Smooth muscle cell (in vitro differentiated cells): ENCODE data around the gene DNAH14. TPM values are rescaled to one million over a fixed set of nuclear protein-coding genes. Genes with fewer than 3 reads are reported as not detected.

Source experiments
- DNase-seq: peaks from one replicate; lab custom pipeline; 2025; ENCODE audit not compliant: unreplicated experiment; lab: John Stamatoyannopoulos, UW
- H2AFZ ChIP-seq: fragments of 200-600 bp; sonication (generic); 2 replicates; pipeline ENCODE4 v1.6.0; 2016; ENCODE audit warnings: antibody characterized with exemption, low read depth, mild to moderate bottlenecking
- H3F3A ChIP-seq: fragments of 200-600 bp; sonication (generic); 2 replicates; pipeline ENCODE4 v1.6.0; 2017; ENCODE audit warnings: antibody characterized with exemption, low read depth
- H3K27ac ChIP-seq: fragments of 200-600 bp; sonication (generic); 2 replicates; pipeline ENCODE4 v1.5.1; 2016; ENCODE audit warnings: low read depth, mild to moderate bottlenecking
- H3K27me3 ChIP-seq: fragments of 200-600 bp; sonication (generic); 2 replicates; pipeline ENCODE4 v1.6.1; 2016; ENCODE audit warnings: low read depth, mild to moderate bottlenecking
- H3K36me3 ChIP-seq: fragments of 200-600 bp; sonication (generic); 2 replicates; pipeline ENCODE4 v1.5.1; 2016; ENCODE audit warnings: low read depth
- H3K4me1 ChIP-seq: fragments of 200-600 bp; sonication (generic); 2 replicates; pipeline ENCODE4 v1.5.1; 2016; ENCODE audit warnings: low read depth
- H3K4me2 ChIP-seq: fragments of 200-600 bp; sonication (generic); 2 replicates; pipeline ENCODE4 v1.6.0; 2016; ENCODE audit warnings: mild to moderate bottlenecking
- H3K4me3 ChIP-seq: fragments of 200-600 bp; sonication (generic); 2 replicates; pipeline ENCODE4 v1.5.1; 2016; ENCODE audit warnings: mild to moderate bottlenecking
- H3K79me2 ChIP-seq: fragments of 200-600 bp; sonication (generic); 2 replicates; pipeline ENCODE4 v1.6.0; 2016; ENCODE audit warnings: low read depth, mild to moderate bottlenecking
- H3K9ac ChIP-seq: fragments of 200-600 bp; sonication (generic); 2 replicates; pipeline ENCODE4 v1.6.0; 2016; ENCODE audit warnings: low read depth
- H3K9me3 ChIP-seq: fragments of 200-600 bp; sonication (generic); replicated peaks from 2 replicates; pipeline ENCODE4 v1.5.1; 2016; ENCODE audit warnings: low read depth
- H4K20me1 ChIP-seq: fragments of 200-600 bp; sonication (generic); 2 replicates; pipeline ENCODE4 v1.6.0; 2016; ENCODE audit warnings: low read depth
- WGBS: methylation state at CpG from one replicate; pipeline ENCODE4 v1.1.7; 2016; ENCODE audit warnings: low lambda C conversion rate; 5-methylcytosine and 5-hydroxymethylcytosine counted together
- polyA plus RNA-seq: library from polyadenylated mRNA; unstranded; fragments of >200 nt; fragmentation: Nextera tagmentation; extraction: Ambion mirVana; gene quantifications from 2 replicates; pipeline ENCODE4 v1.2.1, GENCODE V29; 2016
- total RNA-seq: library from RNA; depleted of rRNA; stranded (reverse); fragments of >200 nt; gene quantifications from 2 replicates; pipeline ENCODE4 v1.2.3, GENCODE V29; 2014
- TF ChIP-seq, protein P1 (sequence below): fragments of 200-600 bp; sonication (generic); IDR thresholded peaks from 2 replicates; pipeline ENCODE4 v1.5.1; 2017; ENCODE audit warnings: borderline replicate concordance, mild to moderate bottlenecking, antibody characterized with exemption; ENCODE audit not compliant: insufficient read depth, poor library complexity, severe bottlenecking

DNAH14 gene
- total and polyA plus RNA-seq, 2 experiments from 2014 or later = 9.4 to 44.0 TPM

DNA sequence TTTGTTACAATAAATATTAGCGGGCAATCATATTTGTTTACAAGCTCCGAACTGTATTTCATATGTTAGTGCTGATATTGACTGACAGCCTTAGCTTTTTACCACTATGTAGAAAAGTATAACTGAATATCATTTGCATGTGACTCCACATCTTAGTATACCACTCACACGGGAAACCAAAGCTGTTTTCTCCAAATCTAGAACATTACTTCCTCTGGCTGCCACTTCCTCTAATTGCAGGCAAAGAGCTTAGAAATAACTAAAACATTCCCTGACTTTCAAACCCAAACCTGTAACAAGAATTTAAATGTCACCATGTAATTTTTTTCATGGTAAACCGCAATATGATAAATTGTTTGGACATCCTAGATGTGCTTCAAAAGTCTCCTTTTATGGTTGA is 323.7 kb downstream of the DNAH14 start:
- H3K9me3 ChIP-seq = no peaks in the 10 kb centered on the region
- no peak overlapping the region for H3K4me3 ChIP-seq
- H3F3A ChIP-seq = no peaks in the 10 kb centered on the region
- H3K4me2 ChIP-seq = no peak overlapping the region
- H2AFZ ChIP-seq = no peak overlapping the region
- H3K36me3 ChIP-seq = no peaks in the 10 kb centered on the region
- DNase-seq = no peak
- TF ChIP-seq, protein P1, sequence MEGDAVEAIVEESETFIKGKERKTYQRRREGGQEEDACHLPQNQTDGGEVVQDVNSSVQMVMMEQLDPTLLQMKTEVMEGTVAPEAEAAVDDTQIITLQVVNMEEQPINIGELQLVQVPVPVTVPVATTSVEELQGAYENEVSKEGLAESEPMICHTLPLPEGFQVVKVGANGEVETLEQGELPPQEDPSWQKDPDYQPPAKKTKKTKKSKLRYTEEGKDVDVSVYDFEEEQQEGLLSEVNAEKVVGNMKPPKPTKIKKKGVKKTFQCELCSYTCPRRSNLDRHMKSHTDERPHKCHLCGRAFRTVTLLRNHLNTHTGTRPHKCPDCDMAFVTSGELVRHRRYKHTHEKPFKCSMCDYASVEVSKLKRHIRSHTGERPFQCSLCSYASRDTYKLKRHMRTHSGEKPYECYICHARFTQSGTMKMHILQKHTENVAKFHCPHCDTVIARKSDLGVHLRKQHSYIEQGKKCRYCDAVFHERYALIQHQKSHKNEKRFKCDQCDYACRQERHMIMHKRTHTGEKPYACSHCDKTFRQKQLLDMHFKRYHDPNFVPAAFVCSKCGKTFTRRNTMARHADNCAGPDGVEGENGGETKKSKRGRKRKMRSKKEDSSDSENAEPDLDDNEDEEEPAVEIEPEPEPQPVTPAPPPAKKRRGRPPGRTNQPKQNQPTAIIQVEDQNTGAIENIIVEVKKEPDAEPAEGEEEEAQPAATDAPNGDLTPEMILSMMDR = no peak
- no peaks in the 10 kb centered on the region for H3K27me3 ChIP-seq
- 83% methylated on average over 4 of the region's 4 CpGs for WGBS
- H3K27ac ChIP-seq = no peak overlapping the region
- no peaks in the 10 kb centered on the region for H4K20me1 ChIP-seq
- H3K4me1 ChIP-seq = no peaks in the 10 kb centered on the region
- no peak overlapping the region for H3K9ac ChIP-seq
- H3K79me2 ChIP-seq = no peaks in the 10 kb centered on the region

DNA sequence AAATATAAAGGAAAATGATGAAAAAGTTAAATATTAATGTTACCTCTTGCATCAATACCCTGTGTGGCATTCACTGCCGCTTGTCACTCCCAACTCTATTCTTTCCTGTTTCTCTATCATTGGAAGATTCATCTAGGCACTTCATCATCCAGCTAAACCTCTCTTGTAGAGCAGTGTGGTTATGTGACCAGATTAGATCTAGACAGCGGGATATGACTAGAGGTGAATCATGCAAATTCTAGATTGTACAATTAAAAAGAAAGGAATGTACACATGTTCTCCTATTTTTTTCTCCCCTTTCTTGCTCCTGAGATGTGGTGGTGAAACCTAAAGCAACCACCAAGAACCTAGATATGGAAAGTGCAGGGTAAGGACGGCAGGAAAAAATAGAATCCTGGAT is 324.3 kb downstream of the DNAH14 start:
- Histone ChIP-seq H3K27me3 (no peaks in the 10 kb centered on the region), H4K20me1 (no peaks in the 10 kb centered on the region), H3K79me2 (no peaks in the 10 kb centered on the region), H3K9me3 (no peaks in the 10 kb centered on the region), H3K4me1 (no peaks in the 10 kb centered on the region), H3K36me3 (no peaks in the 10 kb centered on the region), H3K4me2 (no peak overlapping the region), H2AFZ (no peak overlapping the region), H3K4me3 (no peak overlapping the region), H3K27ac (no peak overlapping the region), H3F3A (no peaks in the 10 kb centered on the region), H3K9ac (no peak overlapping the region)
- no peak for DNase-seq
- TF ChIP-seq, protein P1 = no peak
- 89% methylated on average over 3 of the region's 3 CpGs for WGBS

DNA sequence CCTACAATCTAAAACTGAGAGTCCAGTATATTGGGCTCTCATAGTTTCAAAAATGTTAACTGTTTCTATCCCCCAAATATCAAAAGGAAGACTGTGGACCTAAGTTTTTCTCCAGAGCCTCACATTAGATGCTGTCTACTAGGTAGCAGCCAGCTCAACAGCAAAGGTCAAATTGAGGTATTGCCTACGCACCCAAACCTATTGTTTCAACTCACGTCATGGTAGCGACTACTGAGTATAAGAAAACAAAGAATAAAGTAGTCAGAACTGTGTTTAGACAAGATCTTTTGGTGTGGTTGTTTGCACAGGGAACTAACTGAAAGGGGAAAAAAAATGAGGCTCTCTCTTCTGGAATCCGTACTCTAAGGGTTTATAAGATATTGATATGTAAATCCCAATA is 325.2 kb downstream of the DNAH14 start:
- TF ChIP-seq, protein P1 = no peak
- Histone ChIP-seq H3K4me1 (no peaks in the 10 kb centered on the region), H3K36me3 (no peaks in the 10 kb centered on the region), H3K9ac (no peak overlapping the region), H3K79me2 (no peaks in the 10 kb centered on the region), H2AFZ (no peak overlapping the region), H3K4me2 (no peak overlapping the region), H3K27me3 (no peaks in the 10 kb centered on the region), H3K27ac (no peak overlapping the region), H3K4me3 (no peak overlapping the region), H3F3A (no peaks in the 10 kb centered on the region), H4K20me1 (no peaks in the 10 kb centered on the region), H3K9me3 (no peaks in the 10 kb centered on the region)
- WGBS = 93% methylated on average over 4 of the region's 4 CpGs
- no peak for DNase-seq

DNA sequence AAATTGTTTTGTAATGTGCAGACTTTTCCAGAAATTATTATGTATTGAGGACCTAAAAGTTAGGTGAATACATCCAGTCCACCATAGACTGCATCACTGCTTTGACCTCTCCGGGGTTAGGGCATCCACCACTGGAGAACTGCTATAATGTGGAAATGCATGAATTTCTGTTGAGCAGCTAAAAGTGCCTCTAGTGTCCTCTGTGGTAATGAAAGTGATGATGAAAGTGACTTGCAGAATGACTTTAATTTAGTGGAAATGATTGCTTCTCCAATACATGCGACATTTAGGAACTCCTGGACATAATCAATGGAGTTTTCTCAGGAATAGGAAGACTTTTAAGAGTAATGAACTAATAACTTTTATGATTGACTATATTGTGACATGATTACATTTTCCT is 327.6 kb downstream of the DNAH14 start:
- TF ChIP-seq, protein P1 = no peak
- WGBS = 91% methylated on average over 2 of the region's 2 CpGs

More for the DNA sequence above, 327.6 kb downstream of the DNAH14 start:
- H3K27me3 ChIP-seq = no peaks in the 10 kb centered on the region
- no peak overlapping the region for H3K4me3 ChIP-seq
- H3F3A ChIP-seq = no peaks in the 10 kb centered on the region
- H3K9me3 ChIP-seq = no peaks in the 10 kb centered on the region
- H3K36me3 ChIP-seq = no peaks in the 10 kb centered on the region
- no peak overlapping the region for H3K9ac ChIP-seq
- no peak overlapping the region for H3K4me2 ChIP-seq
- DNase-seq = no peak
- no peaks in the 10 kb centered on the region for H3K79me2 ChIP-seq
- no peaks in the 10 kb centered on the region for H3K4me1 ChIP-seq
- H3K27ac ChIP-seq = no peak overlapping the region
- no peaks in the 10 kb centered on the region for H4K20me1 ChIP-seq
- no peak overlapping the region for H2AFZ ChIP-seq
